Loucy (cell line): ENCODE results near the gene REC114.

Source experiments
- EZH2phosphoT487 ChIP-seq: fragments of 200-600 bp; IDR thresholded peaks from 2 replicates; pipeline ENCODE4 v1.6.1; 2018; ENCODE audit warnings: antibody characterized with exemption, mild to moderate bottlenecking, moderate library complexity, borderline replicate concordance
- TF ChIP-seq, protein P1 (sequence below): fragments of 200-600 bp; sonication (generic); conservative IDR thresholded peaks from 2 replicates; pipeline ENCODE4 v1.5.1; 2014; ENCODE audit warnings: mild to moderate bottlenecking, antibody characterized with exemption, low read length

DNA sequence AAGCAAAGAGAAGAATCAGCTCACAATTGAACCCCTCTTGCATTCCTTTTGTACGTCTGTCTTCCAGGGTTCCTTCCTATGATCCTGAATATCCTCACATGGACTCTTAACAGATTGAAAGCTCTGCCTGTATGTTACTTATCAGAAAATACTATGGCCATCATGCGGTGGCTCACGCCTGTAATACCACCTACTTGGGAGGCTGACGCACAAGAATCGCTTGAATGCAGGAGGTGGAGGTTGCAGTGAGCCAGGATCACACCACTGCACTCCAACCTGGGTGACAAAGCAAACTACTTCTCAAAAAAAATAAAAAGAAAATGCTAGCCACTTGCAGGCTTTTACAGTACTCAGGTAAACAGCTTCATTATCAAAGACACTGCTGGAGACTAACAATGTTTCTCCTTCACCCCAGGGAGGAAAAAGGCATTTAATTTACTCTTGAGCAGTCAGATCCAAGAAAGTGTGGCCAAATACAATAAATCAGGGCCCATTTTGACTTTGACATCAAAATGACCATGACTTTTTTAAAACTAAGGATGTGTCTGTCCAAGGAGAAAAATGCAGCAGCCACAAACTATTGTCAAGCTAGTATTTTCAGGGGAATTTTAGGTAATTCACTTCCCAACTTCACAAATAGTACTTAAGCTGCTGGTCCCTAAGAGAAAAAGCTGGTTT lies 162.9 kb downstream of the REC114 start:
- TF ChIP-seq, protein P1, sequence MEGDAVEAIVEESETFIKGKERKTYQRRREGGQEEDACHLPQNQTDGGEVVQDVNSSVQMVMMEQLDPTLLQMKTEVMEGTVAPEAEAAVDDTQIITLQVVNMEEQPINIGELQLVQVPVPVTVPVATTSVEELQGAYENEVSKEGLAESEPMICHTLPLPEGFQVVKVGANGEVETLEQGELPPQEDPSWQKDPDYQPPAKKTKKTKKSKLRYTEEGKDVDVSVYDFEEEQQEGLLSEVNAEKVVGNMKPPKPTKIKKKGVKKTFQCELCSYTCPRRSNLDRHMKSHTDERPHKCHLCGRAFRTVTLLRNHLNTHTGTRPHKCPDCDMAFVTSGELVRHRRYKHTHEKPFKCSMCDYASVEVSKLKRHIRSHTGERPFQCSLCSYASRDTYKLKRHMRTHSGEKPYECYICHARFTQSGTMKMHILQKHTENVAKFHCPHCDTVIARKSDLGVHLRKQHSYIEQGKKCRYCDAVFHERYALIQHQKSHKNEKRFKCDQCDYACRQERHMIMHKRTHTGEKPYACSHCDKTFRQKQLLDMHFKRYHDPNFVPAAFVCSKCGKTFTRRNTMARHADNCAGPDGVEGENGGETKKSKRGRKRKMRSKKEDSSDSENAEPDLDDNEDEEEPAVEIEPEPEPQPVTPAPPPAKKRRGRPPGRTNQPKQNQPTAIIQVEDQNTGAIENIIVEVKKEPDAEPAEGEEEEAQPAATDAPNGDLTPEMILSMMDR, result no peak
- no peak for TF ChIP-seq EZH2phosphoT487
